T-helper 17 cell (primary cell): ENCODE measurements around the gene VDR. TPM values are rescaled to one million over a fixed set of nuclear protein-coding genes. Genes with fewer than 3 reads are reported as not detected.
A peak's percentile ranks its signal among the peaks of the same experiment; 100 is the strongest.

Experiments
- ATAC-seq: fragments of 150-1000 bp; cut with Tn5 transposase; 2 replicates; pipeline ENCODE4 v1.10.0; 2021; ENCODE audit warnings: mild to moderate bottlenecking, moderate library complexity
- DNase-seq, 3 donors: peaks; one replicate each; pipeline versions ENCODE4 v3.0.0 to v3.0.0-alpha.2; 2020 to 2021
- H3K9me3 ChIP-seq: one replicate; pipeline ENCODE4 v1.7.0; 2013; ENCODE audit warnings: low read length, mild to moderate bottlenecking; ENCODE audit not compliant: control insufficient read depth, poor library complexity, severe bottlenecking
- H3K27ac Mint-ChIP-seq: one replicate; pipeline ENCODE4 v1.8.0; 2022; ENCODE audit warnings: mild to moderate bottlenecking, moderate library complexity, mixed read lengths
- H3K27me3 Mint-ChIP-seq: one replicate; pipeline ENCODE4 v1.8.0; 2022; ENCODE audit warnings: mixed read lengths
- H3K36me3 Mint-ChIP-seq: one replicate; pipeline ENCODE4 v1.8.0; 2022; ENCODE audit warnings: low read depth, mixed read lengths
- H3K4me1 Mint-ChIP-seq: one replicate; pipeline ENCODE4 v1.8.0; 2022; ENCODE audit warnings: mild to moderate bottlenecking, mixed read lengths
- H3K4me3 Mint-ChIP-seq: one replicate; pipeline ENCODE4 v1.8.0; 2022; ENCODE audit warnings: mild to moderate bottlenecking, moderate library complexity, mixed read lengths
- total RNA-seq, 4 donors: library from RNA in 2 of 4; stranded (reverse) in 2 of 4; gene quantifications; one replicate each; pipeline ENCODE4 v1.2.3 and lab custom pipeline; 2022 to 2026

Gene VDR
- total RNA-seq, 2 donors from 2014 or later = 1.8 to 4.5 TPM

DNA sequence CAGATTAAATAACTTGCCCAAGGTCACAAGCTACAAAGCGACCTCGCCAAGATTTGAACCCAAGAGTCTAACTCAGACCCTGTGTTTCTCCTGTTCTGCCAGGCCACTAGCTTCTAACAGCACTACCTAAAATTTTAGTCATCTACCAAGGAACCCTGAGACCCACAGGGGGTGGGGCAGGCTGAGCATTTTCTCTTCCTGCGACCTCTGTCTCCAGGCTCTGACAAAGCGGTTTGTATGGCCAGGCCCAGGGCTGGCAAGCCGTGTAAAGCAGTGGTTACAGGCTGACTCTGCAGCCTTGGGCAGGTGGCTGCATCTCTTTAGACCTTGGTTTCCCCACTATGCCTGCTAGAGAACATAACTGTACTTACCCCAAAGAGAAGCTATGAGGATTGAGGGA, 5.3 kb downstream of the VDR start:
- no peak for ATAC-seq
- H3K27me3 Mint-ChIP-seq = no peaks in the 10 kb centered on the region
- H3K4me1 Mint-ChIP-seq = peaks cover 35% of the 10 kb centered on the region
- no peaks in the 10 kb centered on the region for H3K36me3 Mint-ChIP-seq
- DNase-seq = no peak
- no peaks in the 10 kb centered on the region for H3K9me3 ChIP-seq
- no peak overlapping the region for H3K27ac Mint-ChIP-seq
- no peak overlapping the region for H3K4me3 Mint-ChIP-seq

DNA sequence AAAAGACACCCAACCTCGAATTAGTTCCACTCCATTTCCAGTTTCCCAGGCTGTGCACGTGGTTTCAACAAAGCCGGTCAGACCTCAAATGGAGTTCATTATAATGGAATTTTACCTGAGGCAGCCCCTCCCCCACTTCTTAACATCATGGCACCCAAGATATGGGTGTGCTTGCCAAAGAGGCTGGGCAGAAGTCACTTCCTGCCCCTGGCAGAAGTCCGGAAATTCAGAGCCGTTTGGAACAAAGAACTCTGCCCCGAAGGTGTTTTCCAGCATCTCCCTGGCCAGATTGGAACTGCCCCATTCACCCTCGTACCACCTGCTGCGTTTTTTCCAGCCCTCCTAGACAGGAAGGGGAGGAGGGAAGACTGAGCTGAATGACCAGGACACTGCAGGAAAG, 8.2 kb downstream of the VDR start:
- Mint-ChIP-seq H3K4me1 (peaks cover 15% of the 10 kb centered on the region), H3K4me3 (no peak overlapping the region), H3K27me3 (no peaks in the 10 kb centered on the region), H3K27ac (no peak overlapping the region), H3K36me3 (no peaks in the 10 kb centered on the region)
- no peaks in the 10 kb centered on the region for H3K9me3 ChIP-seq
- DNase-seq (no peak), ATAC-seq (no peak)

DNA sequence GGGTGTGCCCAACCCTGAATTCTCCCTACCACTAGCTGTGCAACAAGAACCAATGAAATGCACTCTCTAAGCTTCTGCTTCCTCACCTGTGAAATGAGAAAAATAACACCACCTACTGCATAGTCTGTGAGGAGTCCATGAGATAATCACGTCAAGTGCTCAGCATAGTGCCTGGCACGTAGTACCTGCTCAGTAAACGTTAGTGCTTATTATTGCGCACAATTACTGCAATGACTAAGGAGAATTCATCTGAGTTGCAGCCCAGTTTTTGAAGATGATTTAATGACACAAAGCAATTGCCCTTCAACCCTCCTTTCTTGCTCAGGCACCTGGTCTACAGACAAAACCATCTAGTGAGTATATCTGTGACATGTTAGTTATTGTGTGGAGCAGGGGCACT, 8.8 kb downstream of the VDR start:
- Mint-ChIP-seq H3K36me3 (no peaks in the 10 kb centered on the region), H3K27ac (no peak overlapping the region), H3K4me3 (no peak overlapping the region), H3K27me3 (no peaks in the 10 kb centered on the region), H3K4me1 (peaks cover 9% of the 10 kb centered on the region)
- ATAC-seq = no peak
- no peaks in the 10 kb centered on the region for H3K9me3 ChIP-seq
- no peak for DNase-seq

DNA sequence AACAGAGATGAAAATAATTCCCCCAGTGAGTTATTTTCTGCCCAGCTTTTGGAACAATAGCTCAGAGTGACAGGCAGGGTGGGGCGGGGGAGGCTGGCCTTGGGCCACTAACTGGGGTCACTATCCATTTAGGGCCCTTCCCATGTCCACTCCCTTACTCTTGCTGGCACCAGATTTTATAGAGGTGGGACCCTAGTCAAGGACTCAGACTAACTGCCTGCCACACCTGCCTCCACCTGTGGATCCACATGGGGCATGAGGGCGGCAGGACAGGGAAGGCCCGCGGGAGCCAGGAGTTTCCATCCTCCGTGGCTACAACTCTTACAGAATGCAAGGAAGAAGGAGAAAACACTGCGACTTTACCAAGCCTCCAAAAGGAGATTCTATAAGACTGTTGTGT, 10.1 kb downstream of the VDR start:
- no peaks in the 10 kb centered on the region for H3K9me3 ChIP-seq
- Mint-ChIP-seq H3K27me3 (no peaks in the 10 kb centered on the region), H3K4me1 (peaks cover 7% of the 10 kb centered on the region), H3K36me3 (no peaks in the 10 kb centered on the region), H3K27ac (peak overlapping the region; percentile 60), H3K4me3 (no peak overlapping the region)
- ATAC-seq (no peak), DNase-seq (no peak)

DNA sequence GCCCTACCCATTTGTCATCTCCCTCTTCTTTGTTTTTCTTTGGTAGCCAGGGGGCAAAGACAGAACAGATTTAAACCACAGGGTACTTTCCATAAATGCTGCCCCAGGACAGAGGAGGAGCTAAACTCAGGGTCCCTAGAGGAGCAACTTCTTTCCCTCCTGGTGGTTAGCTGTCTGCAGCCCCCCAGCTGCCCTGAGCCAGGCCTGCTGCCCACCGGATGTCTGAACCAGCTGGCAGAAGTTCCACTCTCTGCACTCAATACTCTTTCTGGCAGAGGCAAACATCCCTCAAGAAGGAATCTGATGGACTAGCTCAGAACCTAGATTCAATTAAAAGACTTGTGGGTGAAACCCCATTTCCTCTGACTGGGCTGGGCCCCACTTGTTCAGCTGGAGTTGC, 10.7 kb downstream of the VDR start:
- no peak for DNase-seq
- no peak overlapping the region for H3K4me3 Mint-ChIP-seq
- no peaks in the 10 kb centered on the region for H3K9me3 ChIP-seq
- peak; percentile 21 for ATAC-seq
- H3K4me1 Mint-ChIP-seq = peaks cover 10% of the 10 kb centered on the region
- no peaks in the 10 kb centered on the region for H3K36me3 Mint-ChIP-seq
- no peaks in the 10 kb centered on the region for H3K27me3 Mint-ChIP-seq
- H3K27ac Mint-ChIP-seq = peak overlapping the region; percentile 60

DNA sequence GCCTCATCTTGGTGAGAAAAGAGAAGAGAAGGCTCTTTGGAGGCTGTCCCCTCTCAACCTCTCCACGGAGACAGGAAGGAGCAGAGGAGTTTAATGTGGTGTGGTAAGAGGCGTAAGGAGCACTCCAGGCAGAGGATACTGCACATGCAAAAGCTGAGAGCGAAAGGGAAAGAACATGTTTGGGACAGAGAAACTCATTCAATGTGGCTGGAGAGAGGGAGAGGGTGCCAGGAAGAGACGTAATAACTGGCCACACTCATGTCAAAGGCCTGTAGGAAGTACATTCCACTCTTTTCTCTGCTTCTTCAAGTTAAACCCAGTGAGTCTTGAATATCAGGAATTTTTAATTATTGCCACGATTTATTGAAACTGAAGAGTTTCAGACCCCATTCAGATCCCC, 12.0 kb downstream of the VDR start:
- Mint-ChIP-seq H3K27me3 (no peaks in the 10 kb centered on the region), H3K4me3 (no peak overlapping the region), H3K27ac (no peak overlapping the region), H3K4me1 (peaks cover 13% of the 10 kb centered on the region), H3K36me3 (no peaks in the 10 kb centered on the region)
- DNase-seq (no peak), ATAC-seq (no peak)
- no peaks in the 10 kb centered on the region for H3K9me3 ChIP-seq

DNA sequence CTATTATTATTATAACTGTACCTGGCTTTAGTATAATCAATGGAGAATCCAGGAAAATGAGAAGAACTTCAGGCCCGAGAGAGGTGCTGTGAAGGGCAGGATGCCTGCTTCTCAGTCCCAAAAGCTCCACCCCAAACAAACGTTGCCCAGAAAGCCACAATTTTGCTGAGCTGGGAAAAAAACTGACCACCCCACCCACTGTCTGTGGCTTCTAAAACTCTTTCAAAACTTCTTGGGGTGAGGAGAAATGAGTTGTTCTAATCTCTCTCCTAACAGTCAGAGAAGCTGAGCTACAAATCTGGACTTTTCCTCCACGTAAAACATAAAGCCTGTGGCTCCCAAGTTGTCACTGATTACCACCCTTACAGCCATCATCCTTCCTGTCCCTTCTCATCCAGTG, 13.4 kb downstream of the VDR start:
- Mint-ChIP-seq H3K4me1 (peaks cover 15% of the 10 kb centered on the region), H3K27ac (no peak overlapping the region), H3K4me3 (no peak overlapping the region), H3K36me3 (no peaks in the 10 kb centered on the region), H3K27me3 (no peaks in the 10 kb centered on the region)
- H3K9me3 ChIP-seq = no peaks in the 10 kb centered on the region
- ATAC-seq = no peak
- DNase-seq = no peak

DNA sequence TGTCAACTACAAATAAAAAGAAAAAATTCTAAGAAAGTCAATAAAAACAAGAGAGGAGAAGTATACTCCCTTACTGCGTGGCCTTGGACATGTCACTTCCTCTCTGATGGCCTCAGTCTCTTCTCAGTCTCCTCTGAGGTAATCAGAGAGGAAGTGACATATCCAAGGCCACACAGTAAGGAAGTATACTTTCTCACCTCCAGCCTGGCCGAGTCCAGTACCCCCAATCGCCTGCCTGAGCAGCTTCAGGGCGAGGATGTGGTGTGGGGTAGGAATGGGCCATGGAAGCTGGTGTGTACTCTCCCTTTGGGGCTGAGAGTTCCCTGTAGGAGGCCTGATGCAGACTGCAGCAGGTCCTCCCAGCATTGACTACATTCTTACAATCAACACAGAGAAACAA, 15.8 kb downstream of the VDR start:
- Mint-ChIP-seq H3K27ac (peak overlapping the region; percentile 43), H3K27me3 (no peaks in the 10 kb centered on the region), H3K4me1 (peaks cover 27% of the 10 kb centered on the region), H3K36me3 (no peaks in the 10 kb centered on the region), H3K4me3 (no peak overlapping the region)
- ATAC-seq = peak; percentile 55
- no peaks in the 10 kb centered on the region for H3K9me3 ChIP-seq
- no peak for DNase-seq

DNA sequence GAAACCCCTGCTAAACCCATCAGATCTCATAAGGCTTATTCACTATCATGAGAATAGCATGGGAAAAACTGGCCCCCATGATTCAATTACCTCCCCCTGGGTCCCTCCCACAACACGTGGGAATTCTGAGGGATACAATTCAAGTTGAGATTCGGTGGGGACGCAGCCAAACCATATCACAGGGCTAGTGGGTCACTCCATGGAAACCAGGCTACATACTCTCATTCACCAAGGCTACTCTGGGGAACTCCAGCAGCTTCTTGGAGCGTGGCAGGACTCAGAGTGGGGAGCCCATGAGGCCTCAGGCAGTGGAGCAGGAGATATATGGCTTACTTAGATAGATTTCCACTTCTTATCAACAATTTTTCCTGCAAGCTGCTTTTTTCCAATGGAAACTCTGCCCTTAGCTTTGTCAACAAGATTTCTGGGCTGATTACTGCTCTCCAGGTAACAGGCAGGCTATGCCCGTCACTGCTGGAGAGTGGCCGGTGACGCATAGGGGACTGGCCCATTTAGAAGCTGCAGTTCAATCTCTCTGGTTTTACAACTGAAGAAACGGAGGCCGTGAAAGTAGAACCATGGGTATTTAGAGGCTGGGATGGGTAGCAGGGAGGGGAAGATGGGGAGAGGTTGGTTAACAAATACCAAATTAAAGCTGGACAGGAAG, 16.5 kb downstream of the VDR start:
- ATAC-seq = no peak
- Mint-ChIP-seq H3K36me3 (peaks cover 2% of the 10 kb centered on the region), H3K27me3 (no peaks in the 10 kb centered on the region)

DNA sequence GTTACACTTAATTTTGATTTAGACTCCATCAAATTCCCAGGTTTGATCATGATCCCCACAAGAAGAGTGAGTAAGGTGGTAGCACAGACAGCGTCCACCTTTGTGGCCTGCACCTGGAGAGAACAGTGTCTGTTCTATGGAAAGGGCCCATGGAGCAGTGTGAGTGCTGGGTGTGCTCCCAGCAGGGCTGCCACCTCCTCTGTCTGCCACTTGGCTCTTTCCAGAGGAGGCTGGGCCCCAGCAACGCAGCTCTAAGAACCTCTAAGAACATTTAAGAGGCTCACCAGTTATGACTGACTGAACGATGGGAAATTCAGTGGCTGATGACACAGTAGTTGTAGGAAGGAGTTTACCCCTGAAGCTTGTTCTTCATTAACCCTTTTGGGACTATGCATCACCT, 17.3 kb downstream of the VDR start:
- H3K4me3 Mint-ChIP-seq = no peak overlapping the region
- H3K9me3 ChIP-seq = no peaks in the 10 kb centered on the region
- H3K27ac Mint-ChIP-seq = no peak overlapping the region
- ATAC-seq (no peak), DNase-seq (no peak)
- peaks cover 2% of the 10 kb centered on the region for H3K36me3 Mint-ChIP-seq
- peaks cover 39% of the 10 kb centered on the region for H3K4me1 Mint-ChIP-seq
- H3K27me3 Mint-ChIP-seq = no peaks in the 10 kb centered on the region

More for the DNA sequence above, 16.5 kb downstream of the VDR start:
- H3K27ac Mint-ChIP-seq = peak overlapping the region; percentile 43
- peaks cover 32% of the 10 kb centered on the region for H3K4me1 Mint-ChIP-seq
- H3K9me3 ChIP-seq = no peaks in the 10 kb centered on the region
- no peak overlapping the region for H3K4me3 Mint-ChIP-seq
- DNase-seq = no peak

DNA sequence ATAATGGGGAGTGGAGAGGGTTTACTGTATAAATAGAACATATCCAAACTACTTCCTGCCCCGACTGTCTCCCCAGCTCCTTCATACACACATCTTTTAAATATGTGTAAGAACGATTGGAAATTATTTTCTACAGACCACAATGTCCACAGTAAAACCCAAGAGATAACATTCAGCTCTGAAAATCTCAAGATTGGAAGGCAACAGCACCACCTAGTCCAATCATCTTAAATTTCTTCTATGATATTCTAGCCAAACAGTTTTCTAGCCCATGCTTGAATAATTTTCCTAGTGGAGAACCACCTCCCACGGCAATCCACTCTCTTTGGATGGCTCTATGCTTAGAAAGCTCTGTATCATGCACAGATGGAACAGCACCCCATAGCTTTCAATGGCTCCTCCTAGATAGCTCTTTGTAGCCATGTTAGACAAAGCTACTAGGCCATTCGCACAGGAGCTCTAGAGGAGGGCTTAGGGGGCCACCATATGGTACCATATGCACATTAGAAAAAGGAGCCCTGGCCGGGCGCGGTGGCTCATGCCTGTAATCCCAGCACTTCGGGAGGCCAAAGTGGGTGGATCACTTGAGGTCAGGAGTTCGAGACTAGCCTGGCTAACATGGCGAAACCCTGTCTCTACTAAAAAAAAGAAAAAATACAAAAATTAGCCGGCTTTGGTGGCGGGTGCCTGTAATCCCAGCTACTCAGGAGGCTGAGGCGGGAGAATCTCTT, 18.1 kb downstream of the VDR start:
- no peaks in the 10 kb centered on the region for H3K27me3 Mint-ChIP-seq
- no peaks in the 10 kb centered on the region for H3K9me3 ChIP-seq
- peaks cover 44% of the 10 kb centered on the region for H3K4me1 Mint-ChIP-seq
- no peak overlapping the region for H3K4me3 Mint-ChIP-seq
- ATAC-seq = no peak
- no peak for DNase-seq
- peak overlapping the region; percentile 87 for H3K27ac Mint-ChIP-seq
- peaks cover 2% of the 10 kb centered on the region for H3K36me3 Mint-ChIP-seq

DNA sequence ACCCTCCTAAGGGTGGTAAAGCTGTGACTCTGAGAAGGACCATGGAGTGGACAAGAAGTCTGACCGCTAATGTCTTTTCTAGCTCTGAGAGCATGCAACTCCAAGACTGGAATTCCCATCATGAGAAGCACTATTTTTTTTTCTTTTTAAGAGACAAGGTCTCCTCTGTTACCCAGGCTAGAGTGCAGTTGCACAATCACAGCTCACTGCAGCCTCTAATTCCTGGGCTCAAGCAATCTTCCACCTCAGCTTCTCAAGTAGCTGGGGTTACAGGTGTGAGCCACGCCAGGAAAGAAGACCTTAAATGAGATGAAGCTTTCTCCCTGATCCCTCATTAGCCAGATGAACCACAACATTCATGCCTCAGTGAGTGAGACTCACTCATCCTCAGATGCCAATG, 19.2 kb downstream of the VDR start:
- H3K4me3 Mint-ChIP-seq = peak overlapping the region; percentile 33
- H3K9me3 ChIP-seq = no peaks in the 10 kb centered on the region
- H3K36me3 Mint-ChIP-seq = peaks cover 2% of the 10 kb centered on the region
- ATAC-seq = no peak
- no peak for DNase-seq
- no peaks in the 10 kb centered on the region for H3K27me3 Mint-ChIP-seq
- peak overlapping the region; percentile 87 for H3K27ac Mint-ChIP-seq
- peaks cover 47% of the 10 kb centered on the region for H3K4me1 Mint-ChIP-seq

DNA sequence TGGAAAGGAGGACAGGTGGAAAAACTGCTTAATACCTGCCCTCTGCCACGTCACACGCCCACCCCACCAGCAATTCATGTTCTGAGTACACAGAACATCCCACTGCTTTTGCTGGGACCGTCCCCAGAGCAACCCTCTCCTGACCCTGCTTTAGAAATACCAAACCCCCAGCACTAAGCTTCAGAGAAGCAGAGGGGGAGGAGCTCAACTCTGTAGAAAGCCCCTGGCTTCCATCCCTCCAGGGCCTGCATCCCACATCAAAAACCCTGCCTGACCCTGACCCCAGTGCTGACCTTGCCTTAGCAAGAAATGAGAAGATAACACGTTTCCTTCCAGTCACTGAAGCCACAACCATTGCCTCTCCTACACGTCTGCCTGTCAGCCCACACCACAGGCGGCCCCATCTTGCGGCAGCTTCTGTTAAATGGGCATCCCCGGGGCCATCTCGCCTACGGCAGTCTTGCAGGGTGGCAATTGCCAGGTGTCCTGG, 19.7 kb downstream of the VDR start:
- peak overlapping the region; percentile 87 for H3K27ac Mint-ChIP-seq

DNA sequence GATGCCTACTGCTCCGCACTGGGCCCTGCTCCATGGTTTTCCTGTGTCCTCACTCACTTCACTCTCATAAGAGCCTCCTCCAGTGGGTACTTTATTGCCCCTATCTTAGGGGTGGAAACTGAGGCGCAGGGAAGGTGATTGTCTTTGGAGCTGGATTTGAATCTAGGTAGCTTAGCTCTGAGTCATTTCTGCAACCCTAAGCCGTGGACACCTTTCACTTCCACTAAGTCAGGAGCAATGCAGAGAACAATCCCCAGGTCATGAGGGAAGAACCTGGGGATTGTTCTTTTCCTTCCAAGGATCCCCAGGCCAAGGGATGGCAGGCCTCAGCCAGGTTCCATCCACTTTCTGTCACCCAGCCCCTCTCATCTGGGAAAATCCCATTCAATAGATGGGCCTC, 20.3 kb downstream of the VDR start:
- H3K4me1 Mint-ChIP-seq = peaks cover 46% of the 10 kb centered on the region
- DNase-seq (no peak), ATAC-seq (no peak)
- H3K36me3 Mint-ChIP-seq = peaks cover 2% of the 10 kb centered on the region
- peak overlapping the region; percentile 87 for H3K27ac Mint-ChIP-seq
- H3K27me3 Mint-ChIP-seq = no peaks in the 10 kb centered on the region
- H3K9me3 ChIP-seq = no peaks in the 10 kb centered on the region
- H3K4me3 Mint-ChIP-seq = peak overlapping the region; percentile 92

More for the DNA sequence above, 19.7 kb downstream of the VDR start:
- Mint-ChIP-seq H3K27me3 (no peaks in the 10 kb centered on the region), H3K36me3 (peaks cover 2% of the 10 kb centered on the region), H3K4me3 (peak overlapping the region; percentile 33), H3K4me1 (peaks cover 46% of the 10 kb centered on the region)
- DNase-seq (peak in 2 of 3 donors; percentile 24 to 34), ATAC-seq (peak; percentile 84)
- H3K9me3 ChIP-seq = no peaks in the 10 kb centered on the region
